ENCODE measurements around the gene LBH.

Gene LBH

DNA sequence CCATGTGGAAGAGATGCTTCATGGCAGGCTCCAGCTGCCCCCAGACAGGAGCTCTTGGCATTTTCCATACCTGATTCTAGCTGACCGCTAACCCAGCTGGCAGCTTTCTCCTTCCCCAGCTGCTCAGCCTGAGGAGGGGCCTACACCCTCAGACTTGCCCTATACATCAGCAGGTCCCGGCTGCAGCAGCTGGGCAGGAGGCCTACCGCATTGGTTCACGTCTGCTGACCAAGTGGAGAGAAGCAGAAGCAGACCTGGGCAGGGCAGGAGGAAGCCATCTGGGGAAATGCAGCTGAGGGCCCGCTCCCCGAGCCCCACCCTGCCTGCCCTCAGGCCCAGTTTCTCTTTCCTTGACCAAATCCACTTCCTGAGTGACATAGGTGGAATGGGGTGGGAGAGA lies 50.7 kb downstream of the LBH start:
- TF ChIP-seq, protein P1, sequence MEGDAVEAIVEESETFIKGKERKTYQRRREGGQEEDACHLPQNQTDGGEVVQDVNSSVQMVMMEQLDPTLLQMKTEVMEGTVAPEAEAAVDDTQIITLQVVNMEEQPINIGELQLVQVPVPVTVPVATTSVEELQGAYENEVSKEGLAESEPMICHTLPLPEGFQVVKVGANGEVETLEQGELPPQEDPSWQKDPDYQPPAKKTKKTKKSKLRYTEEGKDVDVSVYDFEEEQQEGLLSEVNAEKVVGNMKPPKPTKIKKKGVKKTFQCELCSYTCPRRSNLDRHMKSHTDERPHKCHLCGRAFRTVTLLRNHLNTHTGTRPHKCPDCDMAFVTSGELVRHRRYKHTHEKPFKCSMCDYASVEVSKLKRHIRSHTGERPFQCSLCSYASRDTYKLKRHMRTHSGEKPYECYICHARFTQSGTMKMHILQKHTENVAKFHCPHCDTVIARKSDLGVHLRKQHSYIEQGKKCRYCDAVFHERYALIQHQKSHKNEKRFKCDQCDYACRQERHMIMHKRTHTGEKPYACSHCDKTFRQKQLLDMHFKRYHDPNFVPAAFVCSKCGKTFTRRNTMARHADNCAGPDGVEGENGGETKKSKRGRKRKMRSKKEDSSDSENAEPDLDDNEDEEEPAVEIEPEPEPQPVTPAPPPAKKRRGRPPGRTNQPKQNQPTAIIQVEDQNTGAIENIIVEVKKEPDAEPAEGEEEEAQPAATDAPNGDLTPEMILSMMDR (conservative IDR thresholded peaks at IDR 0.05) = no peak
- no peak for TF ChIP-seq ZFX (IDR thresholded peaks at IDR 0.05)

DNA sequence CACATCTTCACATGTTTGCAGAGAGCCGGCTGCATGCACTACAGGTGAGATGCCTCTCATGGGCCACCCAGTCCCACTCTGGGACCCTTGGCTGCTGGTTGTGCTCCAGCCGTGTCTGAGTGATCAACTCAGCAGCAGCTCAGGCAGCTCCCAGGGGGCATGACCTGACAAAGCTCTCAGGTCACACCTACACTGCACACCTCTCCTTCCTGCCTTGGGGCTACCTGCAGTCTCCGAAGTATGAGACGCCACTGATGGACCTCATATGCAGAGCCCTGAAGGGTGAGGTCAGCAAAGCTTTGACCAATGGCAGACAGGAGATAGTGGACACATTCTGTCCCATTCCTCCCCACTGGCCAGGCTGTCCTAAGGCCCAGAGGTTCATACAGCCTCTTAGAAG lies 51.4 kb downstream of the LBH start:
- TF ChIP-seq ZFX (IDR thresholded peaks at IDR 0.05) = no peak
- TF ChIP-seq, protein P1 (conservative IDR thresholded peaks at IDR 0.05) = no peak
- no peak overlapping the region for H3K27ac ChIP-seq

More for the DNA sequence above, 50.7 kb downstream of the LBH start:
- H3K27ac ChIP-seq = no peak overlapping the region

DNA sequence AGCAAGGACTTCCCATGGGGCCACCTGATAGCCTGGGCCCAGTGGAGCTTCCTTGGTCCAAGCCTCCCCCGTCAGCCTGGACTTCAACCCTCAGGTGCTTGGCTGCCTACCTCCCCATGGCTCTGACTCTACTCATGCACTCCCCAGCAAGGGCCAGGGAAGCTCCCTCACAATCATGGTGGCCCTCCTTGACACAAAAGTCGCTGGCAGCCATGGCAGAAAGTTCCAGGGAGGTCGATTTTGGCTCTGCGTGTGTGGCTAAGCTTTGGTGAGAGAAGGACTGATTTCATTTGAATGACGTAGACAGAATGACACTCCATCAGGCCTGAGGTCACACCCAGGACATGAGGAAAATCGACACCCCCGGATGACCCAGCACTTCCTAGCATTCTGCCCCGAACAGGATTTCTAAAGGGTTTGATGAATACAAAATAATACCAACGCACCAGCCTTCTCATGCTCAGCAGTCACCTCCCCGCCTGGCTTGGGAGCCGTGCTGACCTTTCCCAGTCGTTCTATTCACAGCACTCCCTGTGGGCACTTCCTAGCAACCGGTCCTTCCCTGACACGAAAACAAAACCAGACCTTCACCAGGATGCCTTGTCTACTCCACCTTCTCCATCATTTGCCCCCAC lies 52.7 kb downstream of the LBH start:
- no peak overlapping the region for H3K27ac ChIP-seq
- TF ChIP-seq, protein P1 (conservative IDR thresholded peaks at IDR 0.05) = no peak
- no peak for TF ChIP-seq ZFX (IDR thresholded peaks at IDR 0.05)

DNA sequence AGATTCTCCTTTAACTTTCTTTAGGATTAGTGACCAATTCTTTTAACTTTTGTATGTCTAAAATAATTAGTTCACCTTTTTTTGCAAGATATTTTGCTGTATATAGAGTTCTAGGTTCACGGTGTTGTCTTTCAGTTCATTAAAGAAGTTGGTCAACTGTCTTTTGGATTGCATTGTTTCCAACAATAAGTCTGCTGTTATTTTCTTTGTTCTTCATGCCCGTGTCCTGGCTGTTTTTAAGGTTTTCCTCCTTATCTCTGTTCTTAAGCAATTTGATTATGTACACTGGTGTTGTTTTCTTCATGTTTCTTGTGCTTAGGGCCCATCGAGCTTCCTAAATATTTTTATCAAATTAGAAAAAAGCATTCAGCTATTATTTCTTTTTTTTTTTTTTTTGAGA lies 54.4 kb downstream of the LBH start:
- no peak for TF ChIP-seq ZFX (IDR thresholded peaks at IDR 0.05)
- TF ChIP-seq, protein P1 (conservative IDR thresholded peaks at IDR 0.05) = no peak
- H3K27ac ChIP-seq = no peak overlapping the region

DNA sequence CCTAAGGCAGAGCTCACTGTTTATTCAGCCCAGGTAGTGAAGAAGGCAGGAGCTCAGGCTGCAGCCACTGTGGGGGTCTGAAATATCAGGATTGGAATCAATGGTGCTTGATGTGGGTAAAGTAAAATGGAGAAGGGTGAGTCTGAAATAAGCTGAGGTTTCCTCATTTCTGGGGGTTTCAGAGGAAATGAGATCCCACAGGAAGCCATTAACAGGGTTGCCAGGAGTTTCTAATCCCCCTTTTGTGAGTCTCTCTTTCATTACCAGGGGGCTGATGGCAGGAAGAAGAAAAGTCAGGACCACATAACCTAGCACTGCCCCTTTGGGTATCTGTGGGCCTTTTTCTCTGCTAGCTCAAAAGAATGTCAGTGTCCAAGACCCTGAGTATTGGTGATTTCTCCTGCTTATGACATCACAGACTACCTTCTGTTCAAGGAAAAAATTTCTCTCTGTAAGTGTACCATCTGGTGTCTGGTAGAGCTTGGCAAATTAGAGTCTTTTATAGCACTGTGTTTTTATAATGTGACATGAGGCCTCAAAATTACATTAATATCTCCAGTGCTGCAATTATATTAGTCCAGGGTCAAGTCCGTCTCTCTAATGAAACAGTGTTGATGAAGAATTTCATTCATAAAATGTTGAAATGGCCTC lies 56.0 kb downstream of the LBH start:
- TF ChIP-seq ZFX (IDR thresholded peaks at IDR 0.05) = no peak
- TF ChIP-seq, protein P1 (conservative IDR thresholded peaks at IDR 0.05) = no peak
- H3K27ac ChIP-seq = no peak overlapping the region

DNA sequence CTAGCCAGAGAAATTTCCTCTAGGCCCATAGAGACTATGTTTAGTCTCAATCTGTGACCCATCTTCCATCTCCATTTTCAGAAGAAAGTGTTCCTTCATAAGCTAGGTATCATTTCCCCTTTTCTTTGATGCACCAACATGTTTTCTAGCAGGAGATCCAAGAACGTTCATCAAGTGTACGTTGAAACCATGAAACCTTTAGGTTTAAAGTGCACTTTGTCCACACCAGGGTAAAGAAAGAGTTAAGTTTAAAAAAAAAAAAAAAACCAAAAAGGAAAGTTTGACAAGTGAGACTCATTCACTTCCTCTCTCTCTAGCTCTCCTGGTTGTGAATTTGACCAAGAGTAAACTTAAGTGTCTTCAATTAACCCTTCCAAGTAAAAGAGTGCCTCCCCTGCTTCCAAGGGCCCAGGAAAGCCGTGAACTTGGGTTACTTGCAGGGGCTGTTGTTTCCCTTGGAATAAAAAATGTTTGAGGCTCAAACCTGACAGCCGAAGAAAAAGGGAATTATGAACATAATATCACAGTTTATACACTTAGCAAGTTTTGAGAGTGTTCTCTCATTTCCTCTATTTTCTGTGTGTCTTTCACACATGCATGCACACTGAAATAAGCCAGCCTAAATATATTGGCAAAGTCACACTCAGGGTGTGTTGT lies 56.7 kb downstream of the LBH start:
- TF ChIP-seq, protein P1 (conservative IDR thresholded peaks at IDR 0.05) = no peak
- TF ChIP-seq ZFX (IDR thresholded peaks at IDR 0.05) = no peak
- H3K27ac ChIP-seq = no peak overlapping the region

DNA sequence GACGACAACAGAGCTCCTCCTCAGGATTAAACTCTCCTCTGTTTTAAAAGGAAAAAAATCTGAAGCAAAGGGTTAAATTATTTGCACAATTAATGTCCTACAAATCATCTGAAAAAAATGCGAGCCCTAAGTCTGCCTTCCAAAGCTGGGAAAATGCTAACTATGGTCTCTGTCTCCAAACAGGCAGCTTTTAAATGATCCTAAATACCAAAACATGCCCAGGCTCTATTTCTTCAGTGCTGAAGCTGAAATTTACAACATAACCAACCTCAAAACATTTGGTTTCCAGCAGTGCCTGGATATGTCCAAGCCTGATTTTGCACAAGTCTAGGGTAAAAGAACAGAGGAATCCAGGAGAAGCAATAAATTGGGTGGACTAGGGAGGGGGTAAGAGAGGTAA lies 57.2 kb downstream of the LBH start:
- H3K27ac ChIP-seq = no peak overlapping the region
- no peak for TF ChIP-seq ZFX (IDR thresholded peaks at IDR 0.05)
- TF ChIP-seq, protein P1 (conservative IDR thresholded peaks at IDR 0.05) = no peak

All from C4-2B (cell line).